Amniotic epithelial cell (primary cell): ENCODE measurements around the gene VILL.

Source experiments
- DNase-seq: peaks from one replicate; pipeline ENCODE4 v3.0.0-alpha.2; 2010; ENCODE audit warnings: low read depth

Gene VILL

DNA sequence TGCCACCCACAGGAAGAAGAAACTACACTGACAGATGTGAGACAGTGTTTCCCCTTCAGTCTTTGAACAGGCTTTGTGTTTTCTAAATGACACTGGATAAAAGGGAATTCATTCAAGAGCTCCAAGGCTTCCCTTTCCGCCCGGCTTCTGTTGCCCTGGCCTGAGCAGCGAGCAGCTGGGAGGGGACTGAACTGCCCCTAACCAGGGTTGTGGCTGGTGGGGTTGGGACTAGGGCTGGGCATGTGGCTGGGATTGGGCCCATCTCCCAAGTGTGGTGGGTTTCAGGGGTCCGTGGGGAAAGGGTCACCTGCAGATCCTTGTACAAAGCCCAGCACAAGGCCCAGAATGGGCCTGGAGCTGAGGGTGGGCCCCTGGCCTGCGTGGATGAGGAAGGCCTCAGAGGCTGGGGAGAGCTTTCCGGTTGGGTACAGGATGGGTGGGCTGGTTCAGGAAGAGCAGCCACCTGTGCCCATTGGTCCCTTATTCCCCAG lies 10.4 kb downstream of the VILL start:
- DNase-seq = no peak

DNA sequence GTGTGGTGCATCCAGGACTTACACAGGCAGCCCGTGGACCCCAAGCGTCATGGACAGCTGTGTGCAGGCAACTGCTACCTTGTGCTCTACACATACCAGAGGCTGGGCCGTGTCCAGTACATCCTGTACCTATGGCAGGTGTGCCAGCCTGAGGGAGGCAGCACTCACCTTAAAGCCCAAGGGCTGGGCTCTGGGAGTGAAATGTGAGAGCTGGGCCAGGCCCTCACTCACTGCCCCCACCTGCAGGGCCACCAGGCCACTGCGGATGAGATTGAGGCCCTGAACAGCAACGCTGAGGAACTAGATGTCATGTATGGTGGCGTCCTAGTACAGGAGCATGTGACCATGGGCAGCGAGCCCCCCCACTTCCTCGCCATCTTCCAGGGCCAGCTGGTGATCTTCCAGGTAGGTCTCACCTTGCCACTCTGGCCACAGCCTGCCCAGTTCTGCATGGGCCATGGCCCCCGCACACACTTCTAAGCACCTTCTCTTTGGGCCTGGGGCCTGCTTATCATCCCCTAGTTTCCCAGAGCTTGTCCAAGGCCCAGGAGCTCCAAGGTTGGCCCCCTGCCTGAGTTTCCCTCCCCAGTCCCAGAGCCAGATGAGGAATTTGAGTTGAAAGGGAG lies 11.0 kb downstream of the VILL start:
- DNase-seq = no peak

DNA sequence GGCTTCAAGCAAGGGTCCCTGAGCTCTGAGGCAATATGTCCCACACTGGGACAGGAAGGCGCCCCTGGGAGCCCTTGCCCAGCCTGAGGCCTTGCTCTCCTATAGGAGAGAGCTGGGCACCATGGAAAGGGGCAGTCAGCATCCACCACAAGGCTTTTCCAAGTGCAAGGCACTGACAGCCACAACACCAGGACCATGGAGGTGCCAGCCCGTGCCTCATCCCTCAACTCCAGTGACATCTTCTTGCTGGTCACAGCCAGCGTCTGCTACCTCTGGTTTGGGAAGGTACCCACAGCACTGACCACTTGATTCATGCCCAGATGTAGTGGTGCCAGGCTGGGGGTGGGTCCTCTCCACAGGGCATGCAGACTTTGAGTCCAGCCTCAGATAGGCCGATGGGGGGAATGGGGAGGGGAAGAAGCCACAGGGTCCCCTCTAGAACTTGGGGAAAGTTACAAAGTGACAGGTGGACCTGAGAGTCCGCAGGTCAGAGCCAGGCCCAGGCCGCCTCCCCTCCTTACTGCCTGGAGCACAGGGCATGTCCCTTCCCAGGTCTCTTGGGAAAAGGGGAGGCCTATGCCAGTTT lies 11.8 kb downstream of the VILL start:
- DNase-seq = no peak

DNA sequence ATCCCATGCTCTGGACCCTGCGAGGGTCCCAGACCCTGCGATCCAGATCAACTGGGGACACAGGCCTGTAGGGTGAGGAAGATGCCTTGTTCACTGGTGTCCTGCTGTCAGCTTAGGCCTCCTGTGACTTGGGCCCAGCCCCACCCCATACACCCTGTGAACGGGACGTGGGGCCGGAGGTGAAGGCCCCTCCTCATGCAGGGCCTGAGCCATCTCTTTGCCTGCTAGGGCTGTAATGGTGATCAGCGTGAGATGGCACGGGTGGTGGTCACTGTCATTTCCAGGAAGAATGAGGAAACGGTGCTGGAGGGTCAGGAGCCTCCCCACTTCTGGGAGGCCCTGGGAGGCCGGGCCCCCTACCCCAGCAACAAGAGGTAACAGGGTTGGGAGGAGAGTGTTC lies 12.4 kb downstream of the VILL start:
- no peak for DNase-seq

DNA sequence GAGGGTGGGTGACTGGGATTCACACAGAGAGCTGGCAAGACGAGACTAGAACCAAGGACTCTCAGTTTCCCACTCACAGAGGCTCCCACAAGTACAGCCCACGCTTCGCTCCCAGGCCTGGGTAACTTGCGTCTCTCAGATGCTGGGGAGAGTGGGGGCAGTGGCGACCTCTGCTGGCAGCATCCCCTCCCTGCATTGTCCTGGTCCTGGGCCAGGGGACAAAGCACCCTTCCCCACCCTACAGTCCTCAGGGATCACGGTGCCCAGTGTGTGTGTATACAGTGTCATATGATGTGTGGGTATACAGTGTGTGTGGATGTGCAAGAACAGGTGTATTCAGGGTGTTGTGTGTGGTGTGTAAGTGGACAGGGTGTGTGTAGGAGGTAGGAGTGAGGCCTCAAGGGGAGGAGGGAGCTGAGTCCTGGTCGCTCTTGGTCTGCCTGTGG lies 12.8 kb downstream of the VILL start:
- peak; percentile 28 for DNase-seq

DNA sequence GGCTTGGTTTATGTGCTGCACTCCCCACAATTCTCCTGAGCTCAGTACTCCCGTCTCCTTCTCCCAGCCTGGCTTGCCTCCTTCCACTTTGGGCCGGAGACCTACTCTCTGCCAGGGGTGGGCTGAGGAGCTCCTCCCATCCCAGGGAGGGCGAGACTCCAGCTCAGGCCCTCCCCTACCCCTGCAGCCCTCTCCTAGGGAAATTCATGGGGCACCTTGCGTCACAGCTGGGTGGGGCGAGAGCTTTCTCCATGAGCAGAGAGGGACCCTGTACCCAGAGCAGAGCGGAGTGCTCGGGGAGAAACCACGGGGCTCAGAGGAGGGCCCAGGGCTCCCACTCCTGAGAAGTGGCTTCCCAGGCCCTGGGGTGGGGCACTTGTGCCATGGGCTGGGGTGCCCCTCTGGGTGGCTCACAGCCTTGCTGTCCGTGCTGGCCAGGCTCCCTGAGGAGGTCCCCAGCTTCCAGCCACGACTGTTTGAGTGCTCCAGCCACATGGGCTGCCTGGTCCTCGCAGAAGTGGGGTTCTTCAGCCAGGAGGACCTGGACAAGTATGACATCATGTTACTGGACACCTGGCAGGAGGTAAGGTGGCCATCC lies 13.3 kb downstream of the VILL start:
- DNase-seq = no peak

DNA sequence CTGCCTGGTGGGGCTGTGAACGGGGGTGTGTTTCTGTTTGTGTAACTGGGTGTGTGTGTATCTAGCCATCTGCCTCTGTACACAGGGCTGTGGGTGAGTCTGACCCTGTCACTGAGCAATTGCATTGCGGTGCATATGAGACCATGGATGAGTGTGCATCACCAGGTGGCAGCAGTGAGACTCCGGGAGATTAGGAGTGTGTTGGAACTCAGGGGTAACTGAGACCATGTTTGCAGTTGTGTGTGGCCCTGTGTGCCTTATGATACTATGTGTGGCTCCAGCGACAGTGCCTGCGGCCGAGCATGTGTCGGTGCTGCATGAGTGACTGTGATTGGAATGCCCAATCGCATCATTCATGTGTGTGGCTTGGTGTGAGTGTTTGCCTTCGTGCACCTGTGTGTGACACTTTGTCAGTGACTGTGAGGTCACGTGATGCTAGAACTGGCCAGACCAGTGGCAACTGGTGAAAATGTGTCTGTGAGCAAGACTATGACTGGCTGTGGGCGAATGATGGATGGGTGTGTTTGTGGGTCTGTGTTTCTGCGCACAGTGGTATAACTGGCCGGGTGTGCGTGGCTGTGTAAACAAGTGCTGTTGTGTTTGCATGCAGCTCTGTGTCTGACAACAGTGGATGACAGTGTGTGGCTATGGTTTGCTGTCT lies 14.0 kb downstream of the VILL start:
- peak; percentile 47 for DNase-seq

DNA sequence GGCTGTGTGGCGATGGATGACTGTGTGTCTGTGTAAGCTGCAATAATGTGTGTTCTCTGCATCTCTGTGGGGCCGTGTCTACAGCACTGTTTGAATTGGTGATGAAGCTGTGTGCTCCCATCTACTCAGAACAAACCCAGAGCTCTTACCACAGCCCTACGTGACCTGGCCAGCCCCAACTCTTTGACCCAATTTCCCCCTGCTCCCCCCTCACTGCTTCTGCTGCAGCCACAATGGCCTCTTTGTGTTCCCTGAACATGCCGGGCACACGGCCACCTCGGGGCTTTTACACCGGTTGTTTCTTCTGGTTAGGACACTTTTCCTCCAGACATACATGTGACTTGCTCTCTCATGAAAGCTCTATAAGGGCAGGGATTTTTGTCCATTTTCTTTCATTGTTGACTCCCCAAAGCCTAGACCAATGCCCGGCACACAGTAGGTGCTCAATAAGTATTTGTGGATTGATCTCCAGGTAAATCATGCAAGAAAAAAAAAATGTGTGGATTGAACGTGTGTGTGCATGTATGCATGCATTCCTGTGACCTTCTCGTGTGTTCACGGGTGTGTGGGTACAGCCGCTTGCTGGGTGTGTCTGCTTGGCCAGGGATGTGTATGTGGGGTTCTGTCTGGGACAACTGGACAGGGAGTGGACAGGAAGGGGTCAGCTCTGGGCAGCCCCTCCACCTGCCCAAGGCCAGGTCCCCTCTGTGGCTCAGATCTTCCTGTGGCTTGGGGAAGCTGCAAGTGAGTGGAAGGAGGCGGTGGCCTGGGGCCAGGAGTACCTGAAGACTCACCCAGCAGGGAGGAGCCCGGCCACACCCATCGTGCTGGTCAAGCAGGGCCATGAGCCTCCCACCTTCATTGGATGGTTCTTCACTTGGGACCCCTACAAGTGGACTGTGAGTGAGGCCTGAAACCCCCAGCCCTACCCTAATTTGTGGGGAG lies 14.8 kb downstream of the VILL start:
- DNase-seq = no peak

DNA sequence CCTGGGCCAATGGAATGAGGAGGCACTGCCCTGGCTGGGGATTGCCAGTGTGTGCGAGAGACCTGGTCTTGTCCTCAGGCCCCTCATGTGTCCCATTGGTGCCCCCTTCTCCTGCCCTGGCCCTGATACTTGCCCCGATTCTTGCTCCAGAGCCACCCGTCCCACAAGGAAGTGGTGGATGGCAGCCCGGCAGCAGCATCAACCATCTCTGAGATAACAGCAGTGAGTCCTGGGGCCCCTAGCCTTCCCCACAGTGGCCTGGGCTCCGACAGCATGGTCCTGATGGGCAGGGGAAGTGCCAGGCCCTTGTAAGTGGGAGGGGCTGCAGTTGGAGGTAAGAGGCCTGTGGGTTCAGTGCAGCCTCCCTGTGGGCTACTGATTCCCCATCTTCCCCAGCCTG lies 15.4 kb downstream of the VILL start:
- DNase-seq = no peak

DNA sequence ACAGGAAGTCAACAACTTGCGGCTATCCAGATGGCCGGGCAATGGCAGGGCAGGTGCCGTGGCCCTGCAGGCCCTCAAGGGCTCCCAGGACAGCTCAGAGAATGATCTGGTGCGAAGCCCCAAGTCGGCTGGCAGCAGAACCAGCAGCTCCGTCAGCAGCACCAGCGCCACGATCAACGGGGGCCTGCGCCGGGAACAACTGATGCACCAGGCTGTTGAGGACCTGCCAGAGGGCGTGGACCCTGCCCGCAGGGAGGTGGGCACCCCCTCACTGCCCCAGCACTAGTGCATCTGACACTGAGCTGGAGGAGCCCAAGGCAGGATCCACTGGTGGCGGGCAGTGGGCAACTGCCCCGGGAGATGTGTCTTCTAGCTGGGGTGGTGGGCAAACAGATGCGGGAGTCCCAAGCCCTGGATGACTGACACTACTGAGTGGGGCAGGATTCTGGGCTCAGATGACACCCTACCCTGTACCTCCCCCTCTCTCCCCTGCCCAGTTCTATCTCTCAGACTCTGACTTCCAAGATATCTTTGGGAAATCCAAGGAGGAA lies 15.9 kb downstream of the VILL start:
- DNase-seq = no peak

DNA sequence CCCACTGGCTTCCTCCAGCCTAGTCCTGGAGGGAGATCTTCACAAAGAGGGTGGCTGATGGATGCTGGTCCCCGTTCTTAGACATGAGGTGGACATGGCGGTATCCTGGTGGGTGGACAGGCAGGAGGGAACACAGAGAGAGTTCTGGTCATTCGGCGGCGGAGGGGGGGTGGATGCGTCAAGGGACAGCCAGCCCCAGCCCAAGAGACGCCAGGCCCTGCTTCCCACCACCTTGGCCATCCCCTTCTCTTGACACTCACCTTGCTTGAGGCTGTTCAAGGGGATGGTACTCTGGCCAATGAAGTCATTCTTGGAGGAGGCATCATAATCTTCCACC lies 17.1 kb downstream of the VILL start:
- no peak for DNase-seq

DNA sequence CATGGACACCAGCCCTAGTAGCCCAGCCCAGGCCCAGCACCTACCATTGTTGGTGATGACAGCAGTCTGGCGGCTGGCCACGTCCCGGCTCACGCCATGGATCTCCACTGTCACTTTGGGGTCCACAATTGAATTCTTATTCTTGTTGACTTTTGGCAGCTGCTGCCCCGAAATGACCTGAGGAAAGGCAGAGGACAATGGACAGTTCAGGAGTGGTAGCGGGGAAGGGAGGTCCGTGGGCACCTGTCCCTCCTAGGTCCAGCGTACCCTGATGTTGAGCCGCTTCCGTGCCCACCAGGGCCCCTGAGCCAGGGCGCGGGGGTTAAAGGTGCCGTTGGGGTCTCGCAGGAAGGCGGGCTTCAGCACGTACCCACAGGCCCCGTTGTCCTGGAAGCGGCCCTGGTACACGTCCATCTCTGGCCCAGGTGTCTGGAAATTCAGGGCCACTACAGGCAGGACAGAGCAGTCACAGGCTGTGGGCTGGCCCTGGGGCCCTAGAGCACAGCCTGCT lies 17.7 kb downstream of the VILL start:
- no peak for DNase-seq

DNA sequence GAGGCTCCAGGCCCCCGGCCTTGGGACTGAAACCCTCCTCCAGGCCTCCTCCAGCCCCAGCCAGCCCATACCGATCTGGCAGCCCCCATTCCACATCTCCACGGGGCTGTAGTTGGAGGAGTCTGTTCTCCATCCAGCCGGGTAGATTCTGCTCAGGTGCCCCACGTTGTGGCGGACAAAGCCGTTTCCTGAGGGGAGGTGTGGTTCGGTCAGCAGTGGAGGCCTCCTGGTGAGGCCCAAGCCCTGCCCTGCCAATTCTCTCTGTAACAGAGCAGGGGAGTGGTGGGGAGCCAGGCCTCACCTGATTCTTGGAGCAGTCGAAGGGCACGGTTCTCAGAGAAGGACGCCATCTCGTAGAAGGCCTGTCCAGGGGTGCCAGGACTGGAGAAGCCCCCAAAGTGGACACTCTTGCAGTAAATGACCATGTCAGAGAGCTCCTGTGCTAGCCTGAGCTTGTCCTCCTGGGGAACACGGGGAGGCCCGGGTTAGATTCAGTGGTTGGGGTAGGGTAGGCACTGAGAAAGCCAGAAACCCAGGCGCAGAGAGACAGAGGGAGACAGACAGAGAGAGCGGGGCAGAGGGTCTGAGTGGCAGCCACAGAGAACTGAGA lies 18.5 kb downstream of the VILL start:
- DNase-seq = no peak

DNA sequence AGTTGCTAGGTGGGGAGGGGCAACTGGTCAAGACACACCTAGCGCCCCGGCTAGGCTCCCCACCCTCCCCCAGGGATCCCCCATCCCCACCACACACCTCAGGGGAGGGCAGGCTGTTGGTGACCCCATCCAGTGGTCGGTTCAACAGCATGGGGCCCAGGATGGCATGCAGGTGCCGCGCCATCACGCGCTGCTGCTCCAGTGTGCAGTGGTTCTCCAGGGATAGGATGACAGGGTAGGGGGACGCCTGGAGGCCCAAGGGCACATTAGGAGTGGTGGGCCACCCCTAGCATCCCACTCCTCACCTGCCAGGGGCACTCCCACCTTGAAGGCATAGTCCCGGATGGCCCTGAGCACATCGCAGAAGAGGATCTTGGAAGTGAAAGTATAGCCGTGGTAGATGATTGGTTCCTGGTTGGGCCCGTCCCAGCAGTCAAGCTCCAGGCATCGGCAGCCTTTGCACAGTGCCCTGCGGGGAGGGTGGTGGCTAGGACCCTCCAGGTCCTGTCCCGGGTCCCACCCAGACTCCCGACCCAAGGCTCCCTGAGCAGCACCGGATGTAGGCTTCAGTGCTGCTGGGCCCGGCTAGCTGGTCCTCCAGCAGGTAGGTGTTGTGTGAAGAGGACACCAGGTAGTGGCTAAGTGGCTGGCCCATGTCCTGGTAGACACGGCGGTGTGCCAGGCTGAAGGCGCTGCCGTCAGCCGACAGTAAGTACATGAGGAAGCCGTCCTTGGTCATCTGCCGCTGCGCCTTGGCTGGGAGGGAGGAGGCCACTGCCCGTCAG lies 19.4 kb downstream of the VILL start:
- no peak for DNase-seq

DNA sequence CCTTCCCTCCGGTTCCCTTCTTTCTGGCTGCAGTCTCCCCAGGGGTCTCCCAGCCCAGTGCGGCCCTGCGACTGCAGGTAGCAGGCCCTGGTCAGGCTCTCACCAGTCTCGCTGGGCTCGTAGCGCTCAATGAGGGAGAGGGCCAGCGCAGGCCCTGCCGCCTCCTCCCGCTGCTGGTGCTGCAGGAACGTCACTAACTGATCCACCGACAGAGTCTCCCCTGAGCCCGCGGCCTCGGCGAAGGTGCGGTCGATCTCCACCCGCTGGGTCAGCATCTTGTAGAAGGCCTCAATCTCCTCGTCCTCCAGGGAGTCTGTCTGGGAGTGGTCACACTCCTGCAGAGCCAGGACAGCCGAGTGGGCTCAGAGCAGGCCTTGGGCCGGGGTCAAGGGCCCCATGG lies 20.5 kb downstream of the VILL start:
- no peak for DNase-seq

DNA sequence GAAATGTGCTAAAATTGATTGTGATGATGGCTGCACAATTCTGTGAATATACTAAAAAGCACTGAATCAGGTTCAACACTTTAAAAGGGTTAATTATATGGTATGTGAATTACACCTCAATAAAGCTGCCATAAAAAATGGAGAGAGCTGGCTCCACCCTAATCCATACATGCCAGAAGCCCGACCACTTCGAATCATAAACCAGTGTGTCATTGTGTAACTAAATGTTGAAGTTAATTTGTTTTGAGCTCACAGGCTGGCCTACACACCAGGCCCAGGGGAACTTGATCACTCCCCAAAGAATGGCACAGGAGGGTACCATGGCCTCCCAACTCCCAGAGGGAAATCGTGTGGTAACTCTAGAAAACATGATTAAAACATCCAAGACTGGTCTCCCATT lies 24.9 kb downstream of the VILL start:
- no peak for DNase-seq

DNA sequence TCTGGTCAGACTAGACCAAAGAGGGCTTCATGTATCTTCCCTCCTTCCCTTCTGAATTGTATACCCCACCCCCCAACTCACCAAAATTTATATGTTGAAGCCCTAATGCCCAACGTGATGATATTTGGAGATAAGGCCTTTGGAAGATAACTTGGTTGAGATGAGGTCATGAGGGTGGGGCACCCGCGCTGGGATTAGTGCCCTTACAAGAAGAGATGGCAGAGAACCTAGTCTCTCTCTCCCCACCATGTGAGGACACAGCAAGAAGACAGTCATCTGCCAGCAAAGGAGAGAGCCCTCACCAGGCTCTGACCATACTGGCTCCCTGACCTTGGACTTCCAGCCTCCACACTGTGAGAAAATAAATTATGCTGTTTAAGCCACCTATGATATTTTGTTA lies 25.4 kb downstream of the VILL start:
- no peak for DNase-seq

DNA sequence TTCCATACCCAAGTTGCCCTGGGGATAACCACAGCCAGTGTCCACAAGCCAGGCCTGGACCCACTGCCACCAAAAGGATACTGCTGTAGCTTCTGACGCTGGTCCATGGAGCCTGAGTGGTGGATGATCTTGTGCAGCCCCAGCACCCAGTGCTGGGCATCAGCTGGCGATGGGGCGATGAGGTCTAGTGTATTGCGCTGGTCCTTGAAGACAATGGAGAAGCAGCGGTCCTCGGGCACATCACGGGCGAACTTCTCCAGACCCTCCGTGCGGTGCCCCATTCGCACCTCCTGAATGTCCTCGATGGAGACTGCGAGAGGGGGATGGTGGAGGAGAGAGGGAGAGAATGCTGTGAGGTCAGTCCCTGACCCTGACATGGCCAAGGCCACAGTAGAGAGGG lies 25.8 kb downstream of the VILL start:
- no peak for DNase-seq

DNA sequence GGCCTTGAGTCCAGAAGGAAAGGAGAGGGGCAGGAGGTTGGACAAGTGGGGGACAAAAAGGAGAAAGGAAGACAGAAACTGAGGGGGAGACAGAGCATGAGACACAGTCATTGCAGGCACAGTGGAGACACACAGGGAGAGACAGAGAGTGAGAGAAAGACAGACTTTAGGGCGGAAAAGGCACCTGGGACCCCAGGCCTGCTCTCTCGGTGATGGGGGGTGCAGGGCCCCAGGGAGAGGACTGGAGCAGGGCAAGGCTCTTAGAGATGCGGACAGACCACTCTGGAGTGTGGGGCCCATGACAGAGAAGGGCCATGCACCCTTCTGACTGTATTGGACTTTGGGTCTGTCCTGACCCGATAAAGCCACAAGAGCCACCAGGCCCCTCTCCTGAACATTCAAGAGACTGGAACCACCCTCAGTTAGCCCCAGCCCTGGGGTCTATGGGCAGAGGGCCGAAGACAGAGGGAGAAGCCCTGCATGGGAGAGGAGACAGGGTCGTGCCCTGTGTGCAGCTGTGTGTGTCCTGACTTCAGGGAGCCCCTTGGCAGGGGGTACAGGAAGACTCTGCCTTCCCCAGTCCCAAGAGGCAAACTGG lies 26.4 kb downstream of the VILL start:
- DNase-seq = no peak
